GM21529 (cell line): ENCODE data around the gene GAPDH.
"Not testable (repeated sequence)": the region's sequence is repeated elsewhere in the genome, so short reads cannot be mapped to it uniquely, and the experiment has no call there.

ENCODE experiments used
- ATAC-seq: cut with Tn5 transposase; IDR thresholded peaks from one replicate; pipeline ENCODE4 v1.9.1; 2021; ENCODE audit not compliant: unreplicated experiment

The GAPDH gene

GRCh38 chr12:6528539-6529235 lies 5.6 kb upstream of the GAPDH start:
- no peak for ATAC-seq

- ATAC-seq = no peak
Measured at GRCh38 chr12:6529291-6529737, 5.0 kb upstream of the GAPDH start.

- no peak for ATAC-seq
Measured at GRCh38 chr12:6530576-6531260, 3.6 kb upstream of the GAPDH start.

- peak; percentile 25 for ATAC-seq
Measured at GRCh38 chr12:6532051-6532926, 2.0 kb upstream of the GAPDH start.

GRCh38 chr12:6532927-6533652 lies 1.2 kb upstream of the GAPDH start:
- ATAC-seq = peak; percentile 12

- peak; percentile 6 for ATAC-seq
Measured at GRCh38 chr12:6533653-6533922, 729 bp upstream of the GAPDH start.

- ATAC-seq = no peak
Measured at GRCh38 chr12:6534695-6534944, 303 bp downstream of the GAPDH start.

GRCh38 chr12:6534945-6535696 lies 804 bp downstream of the GAPDH start:
- ATAC-seq = no peak

GRCh38 chr12:6535697-6535946 lies 1.3 kb downstream of the GAPDH start:
- ATAC-seq = no peak

GRCh38 chr12:6535960-6536847 lies 1.9 kb downstream of the GAPDH start:
- no peak for ATAC-seq

GRCh38 chr12:6536894-6537579 lies 2.7 kb downstream of the GAPDH start:
- no peak for ATAC-seq

GRCh38 chr12:6537580-6538419 lies 3.5 kb downstream of the GAPDH start:
- ATAC-seq = not testable (repeated sequence)

- ATAC-seq = no peak
Measured at GRCh38 chr12:6538420-6539313, 4.3 kb downstream of the GAPDH start.

- ATAC-seq = no peak
Measured at GRCh38 chr12:6539314-6539682, 5.0 kb downstream of the GAPDH start.

GRCh38 chr12:6539707-6540134 lies 5.4 kb downstream of the GAPDH start:
- no peak for ATAC-seq

- ATAC-seq = peak; percentile 30
Measured at GRCh38 chr12:6540181-6540877, 6.0 kb downstream of the GAPDH start.
